ENCODE data around the gene TIGD3.

The TIGD3 gene

DNA sequence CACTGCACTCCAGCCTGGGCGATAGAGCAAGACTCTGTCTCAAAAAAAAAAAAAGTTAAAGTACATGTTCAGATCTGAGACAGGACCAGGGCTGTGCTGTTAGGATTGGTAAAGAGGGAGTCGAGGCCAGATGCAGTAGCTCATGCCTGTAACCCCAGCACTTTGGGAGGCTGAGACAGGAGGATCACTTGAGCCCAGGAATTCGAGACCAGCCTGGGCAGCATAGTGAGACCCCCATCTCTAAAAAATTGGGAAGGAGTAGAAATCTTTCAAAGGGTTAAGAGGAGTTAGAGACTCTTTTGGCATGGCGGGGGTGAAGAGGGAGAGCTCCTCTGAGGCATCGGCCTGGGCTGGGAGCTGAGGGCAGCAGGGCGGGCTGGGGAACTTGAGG is 16.1 kb downstream of the TIGD3 start:
- Histone ChIP-seq H3K4me3 (ENCODE audit: low read length) (no peak overlapping the region), H3K27ac (ENCODE audit: low read length) (no peak overlapping the region), H3K27me3 (ENCODE audit: control insufficient read depth, insufficient read depth, low read length) (no peaks in the 10 kb centered on the region), H3K36me3 (ENCODE audit: control insufficient read depth, insufficient read depth, low read length) (no peaks in the 10 kb centered on the region), H3K4me1 (ENCODE audit: control insufficient read depth, insufficient read depth, low read length) (no peaks in the 10 kb centered on the region), H3K9me3 (ENCODE audit: control insufficient read depth, insufficient read depth, low read length) (no peaks in the 10 kb centered on the region)
- WGBS (ENCODE audit: insufficient coverage, insufficient read length) = no CpG with 5 or more reads among the region's 6 CpGs
- DNase-seq (ENCODE audit: low read depth, low spot score) = no peak

DNA sequence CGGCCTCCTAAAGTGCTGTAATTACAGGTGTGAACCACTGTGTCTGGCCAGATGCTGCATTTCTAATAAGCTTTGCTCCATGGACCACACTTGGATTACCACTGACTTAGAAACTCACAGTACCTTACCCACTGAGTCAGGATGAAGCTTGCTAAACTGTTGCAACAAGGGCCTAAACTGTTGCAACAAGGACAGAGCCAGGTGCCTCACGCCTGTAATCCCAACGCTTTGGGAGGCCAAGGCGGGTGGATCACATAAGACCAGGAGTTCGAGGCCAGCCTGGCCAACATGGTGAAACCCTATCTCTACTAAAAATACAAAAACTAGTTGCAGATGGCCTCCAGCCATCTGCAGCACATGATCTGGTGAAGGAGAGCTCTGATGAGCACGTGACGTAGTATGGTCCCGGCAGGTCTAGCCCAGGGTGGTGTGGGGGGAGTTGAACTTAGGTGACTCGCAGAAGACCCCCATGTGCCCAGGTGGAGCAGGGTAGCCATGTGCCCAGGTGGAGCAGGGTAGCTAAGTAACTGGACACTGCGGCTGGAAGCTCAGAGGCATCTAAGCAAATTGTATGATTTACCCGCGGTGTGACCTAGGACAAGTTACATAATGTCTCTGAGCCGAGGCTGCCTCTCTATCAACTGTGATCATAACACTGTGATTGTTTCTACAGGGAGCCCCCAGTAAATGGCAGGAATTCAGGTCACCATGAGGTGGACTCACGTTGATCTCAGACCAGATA is 19.5 kb downstream of the TIGD3 start:
- Histone ChIP-seq H3K9me3 (ENCODE audit: control insufficient read depth, insufficient read depth, low read length) (no peaks in the 10 kb centered on the region), H3K36me3 (ENCODE audit: control insufficient read depth, insufficient read depth, low read length) (no peaks in the 10 kb centered on the region), H3K4me3 (ENCODE audit: low read length) (no peak overlapping the region), H3K27me3 (ENCODE audit: control insufficient read depth, insufficient read depth, low read length) (no peaks in the 10 kb centered on the region), H3K4me1 (ENCODE audit: control insufficient read depth, insufficient read depth, low read length) (no peaks in the 10 kb centered on the region), H3K27ac (ENCODE audit: low read length) (no peak overlapping the region)
- no peak for DNase-seq (ENCODE audit: low read depth, low spot score)
- WGBS (ENCODE audit: insufficient coverage, insufficient read length) = no CpG with 5 or more reads among the region's 14 CpGs

DNA sequence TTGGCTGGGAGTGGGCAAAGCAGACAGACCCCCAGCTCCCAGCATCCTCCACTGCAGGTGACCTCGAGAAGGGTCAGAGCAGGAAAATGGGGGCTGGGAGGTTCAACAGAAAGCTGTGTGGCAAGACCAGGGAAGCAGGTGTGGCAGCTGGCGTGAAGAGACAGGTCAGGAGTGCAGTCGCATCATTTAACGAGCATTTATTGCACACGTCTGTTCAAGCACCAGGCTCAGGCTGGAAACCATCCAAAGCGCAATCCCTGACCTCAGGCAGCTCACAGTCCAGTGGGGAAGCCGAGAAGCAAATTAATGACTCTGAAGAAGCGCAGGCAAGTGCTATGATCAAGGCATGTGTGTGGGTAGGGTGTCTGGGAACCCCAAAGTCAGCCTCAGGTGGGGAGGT is 20.5 kb downstream of the TIGD3 start:
- no peak overlapping the region for H3K4me3 ChIP-seq (ENCODE audit: low read length)
- no peak for DNase-seq (ENCODE audit: low read depth, low spot score)
- no peaks in the 10 kb centered on the region for H3K4me1 ChIP-seq (ENCODE audit: control insufficient read depth, insufficient read depth, low read length)
- no CpG with 5 or more reads among the region's 8 CpGs for WGBS (ENCODE audit: insufficient coverage, insufficient read length)
- no peaks in the 10 kb centered on the region for H3K27me3 ChIP-seq (ENCODE audit: control insufficient read depth, insufficient read depth, low read length)
- no peak overlapping the region for H3K27ac ChIP-seq (ENCODE audit: low read length)
- no peaks in the 10 kb centered on the region for H3K36me3 ChIP-seq (ENCODE audit: control insufficient read depth, insufficient read depth, low read length)
- no peaks in the 10 kb centered on the region for H3K9me3 ChIP-seq (ENCODE audit: control insufficient read depth, insufficient read depth, low read length)

DNA sequence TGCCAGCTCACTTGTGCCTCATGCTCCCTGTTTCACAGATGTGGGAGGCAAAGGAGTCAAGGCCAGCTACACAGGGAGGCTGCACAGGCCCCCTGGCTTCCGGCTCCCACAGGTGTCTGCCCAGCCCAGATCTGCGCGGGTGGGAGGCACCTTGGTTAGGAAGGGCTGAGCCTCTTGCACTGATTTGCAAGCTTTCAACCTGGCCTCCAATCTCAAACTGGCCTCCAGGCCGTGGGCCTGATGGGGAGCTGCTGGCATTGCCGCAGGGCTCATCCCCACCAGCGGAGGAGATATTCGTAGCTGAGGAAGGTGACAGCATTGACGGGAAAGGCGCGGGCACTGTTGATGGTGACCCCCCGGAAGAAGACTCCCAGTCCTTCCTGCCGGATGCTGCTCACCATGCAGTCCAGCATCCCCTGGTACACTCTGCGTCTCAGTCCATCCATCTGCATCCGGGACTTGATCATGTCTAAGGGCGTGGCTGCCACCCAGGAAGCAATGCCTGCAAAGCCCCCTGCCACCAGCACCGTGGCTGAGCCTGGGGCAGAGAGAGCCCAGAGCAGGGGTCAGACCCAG is 21.7 kb downstream of the TIGD3 start:
- WGBS (ENCODE audit: insufficient coverage, insufficient read length) = no CpG with 5 or more reads among the region's 16 CpGs
- Histone ChIP-seq H3K4me3 (ENCODE audit: low read length) (no peak overlapping the region), H3K27ac (ENCODE audit: low read length) (no peak overlapping the region), H3K9me3 (ENCODE audit: control insufficient read depth, insufficient read depth, low read length) (no peaks in the 10 kb centered on the region), H3K36me3 (ENCODE audit: control insufficient read depth, insufficient read depth, low read length) (no peaks in the 10 kb centered on the region), H3K4me1 (ENCODE audit: control insufficient read depth, insufficient read depth, low read length) (no peaks in the 10 kb centered on the region), H3K27me3 (ENCODE audit: control insufficient read depth, insufficient read depth, low read length) (no peaks in the 10 kb centered on the region)
- DNase-seq (ENCODE audit: low read depth, low spot score) = no peak

DNA sequence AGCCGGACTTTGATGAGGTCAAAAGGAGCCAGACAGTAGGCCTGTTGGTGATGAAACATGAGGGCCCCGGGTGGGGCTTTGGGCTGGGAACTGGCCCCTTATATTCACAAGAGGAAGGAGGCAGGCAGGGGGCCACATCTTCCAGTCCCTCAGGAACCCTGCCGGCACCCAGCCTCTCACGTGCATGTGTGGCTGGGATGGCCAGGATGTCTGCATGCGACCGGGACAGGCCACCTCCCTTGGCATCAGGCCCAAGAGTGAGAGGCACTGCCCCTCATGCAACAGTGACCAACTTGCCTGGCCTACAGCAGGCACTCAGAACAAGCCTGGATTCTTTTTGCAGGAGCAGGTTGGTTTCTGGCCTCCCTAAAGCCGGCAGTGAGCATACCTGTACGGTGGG is 22.5 kb downstream of the TIGD3 start:
- no CpG with 5 or more reads among the region's 8 CpGs for WGBS (ENCODE audit: insufficient coverage, insufficient read length)
- DNase-seq (ENCODE audit: low read depth, low spot score) = no peak
- no peak overlapping the region for H3K27ac ChIP-seq (ENCODE audit: low read length)
- no peaks in the 10 kb centered on the region for H3K36me3 ChIP-seq (ENCODE audit: control insufficient read depth, insufficient read depth, low read length)
- H3K9me3 ChIP-seq (ENCODE audit: control insufficient read depth, insufficient read depth, low read length) = no peaks in the 10 kb centered on the region
- H3K4me1 ChIP-seq (ENCODE audit: control insufficient read depth, insufficient read depth, low read length) = peaks cover 1% of the 10 kb centered on the region; the same call in 1 of the 2 replicates
- H3K27me3 ChIP-seq (ENCODE audit: control insufficient read depth, insufficient read depth, low read length) = no peaks in the 10 kb centered on the region
- no peak overlapping the region for H3K4me3 ChIP-seq (ENCODE audit: low read length)

DNA sequence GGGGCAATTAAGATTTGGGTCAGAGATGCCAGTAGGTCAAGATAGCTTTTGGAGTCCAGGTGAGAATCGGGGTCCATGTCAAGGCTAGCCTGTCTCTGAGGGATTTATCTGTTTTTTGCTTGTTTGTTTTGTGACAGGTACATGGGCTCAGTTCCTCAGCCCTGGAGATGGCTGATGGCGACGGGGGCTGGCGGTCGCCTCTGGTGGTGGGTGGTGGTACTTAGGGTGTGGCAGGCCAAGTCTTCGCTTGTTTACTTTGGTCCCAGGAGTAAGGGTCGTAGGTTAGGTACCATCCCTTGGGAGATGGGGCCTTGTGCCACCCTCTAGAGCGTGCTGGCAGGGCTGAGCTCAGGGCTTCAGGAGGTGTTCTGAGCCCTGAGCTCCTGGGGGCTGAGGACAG is 23.2 kb downstream of the TIGD3 start:
- H3K9me3 ChIP-seq (ENCODE audit: control insufficient read depth, insufficient read depth, low read length) = no peaks in the 10 kb centered on the region
- peaks cover 5% of the 10 kb centered on the region; the same call in 1 of the 2 replicates for H3K4me1 ChIP-seq (ENCODE audit: control insufficient read depth, insufficient read depth, low read length)
- DNase-seq (ENCODE audit: low read depth, low spot score) = no peak
- H3K4me3 ChIP-seq (ENCODE audit: low read length) = no peak overlapping the region
- no peaks in the 10 kb centered on the region for H3K27me3 ChIP-seq (ENCODE audit: control insufficient read depth, insufficient read depth, low read length)
- H3K27ac ChIP-seq (ENCODE audit: low read length) = no peak overlapping the region
- H3K36me3 ChIP-seq (ENCODE audit: control insufficient read depth, insufficient read depth, low read length) = no peaks in the 10 kb centered on the region
- WGBS (ENCODE audit: insufficient coverage, insufficient read length) = no CpG with 5 or more reads among the region's 8 CpGs

DNA sequence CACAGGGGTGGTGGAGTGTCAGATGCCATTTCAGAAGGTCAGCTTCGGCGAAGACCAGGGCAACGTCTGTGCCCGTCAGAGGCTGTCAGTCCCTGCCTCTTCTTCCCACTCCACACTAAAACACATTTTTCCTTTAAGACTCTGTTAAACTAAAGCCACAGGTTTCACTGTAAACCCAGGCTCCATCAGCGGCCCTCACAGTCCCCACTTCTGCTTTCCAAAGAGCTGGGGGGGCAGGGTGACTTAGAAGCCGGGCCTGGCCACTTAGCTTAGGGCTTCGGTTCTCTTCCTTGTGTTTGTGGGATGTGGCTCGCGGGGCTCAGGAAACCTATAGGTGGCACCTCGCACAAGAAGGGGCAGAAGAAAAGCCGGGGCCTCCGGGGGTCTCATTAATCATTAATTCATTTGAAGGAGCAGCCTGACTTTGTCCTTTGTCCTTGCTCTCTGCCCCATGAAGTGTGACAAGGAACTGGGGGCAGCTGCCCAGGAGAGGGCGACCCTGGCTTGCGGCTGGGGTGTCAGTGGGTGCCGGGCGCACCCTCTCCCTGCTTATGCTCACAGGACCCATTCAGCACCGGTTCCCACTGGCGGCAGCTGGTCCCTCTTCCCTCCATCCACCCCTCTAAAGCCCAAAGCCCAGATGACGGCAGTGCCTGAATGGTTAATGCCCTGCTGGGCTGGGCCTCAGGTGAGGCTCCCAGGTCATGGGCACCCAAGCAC is 23.8 kb downstream of the TIGD3 start:
- peaks cover 5% of the 10 kb centered on the region; the same call in 1 of the 2 replicates for H3K4me1 ChIP-seq (ENCODE audit: control insufficient read depth, insufficient read depth, low read length)
- H3K27ac ChIP-seq (ENCODE audit: low read length) = no peak overlapping the region
- no CpG with 5 or more reads among the region's 19 CpGs for WGBS (ENCODE audit: insufficient coverage, insufficient read length)
- H3K27me3 ChIP-seq (ENCODE audit: control insufficient read depth, insufficient read depth, low read length) = no peaks in the 10 kb centered on the region
- no peak for DNase-seq (ENCODE audit: low read depth, low spot score)
- H3K36me3 ChIP-seq (ENCODE audit: control insufficient read depth, insufficient read depth, low read length) = no peaks in the 10 kb centered on the region
- no peaks in the 10 kb centered on the region for H3K9me3 ChIP-seq (ENCODE audit: control insufficient read depth, insufficient read depth, low read length)
- H3K4me3 ChIP-seq (ENCODE audit: low read length) = no peak overlapping the region

DNA sequence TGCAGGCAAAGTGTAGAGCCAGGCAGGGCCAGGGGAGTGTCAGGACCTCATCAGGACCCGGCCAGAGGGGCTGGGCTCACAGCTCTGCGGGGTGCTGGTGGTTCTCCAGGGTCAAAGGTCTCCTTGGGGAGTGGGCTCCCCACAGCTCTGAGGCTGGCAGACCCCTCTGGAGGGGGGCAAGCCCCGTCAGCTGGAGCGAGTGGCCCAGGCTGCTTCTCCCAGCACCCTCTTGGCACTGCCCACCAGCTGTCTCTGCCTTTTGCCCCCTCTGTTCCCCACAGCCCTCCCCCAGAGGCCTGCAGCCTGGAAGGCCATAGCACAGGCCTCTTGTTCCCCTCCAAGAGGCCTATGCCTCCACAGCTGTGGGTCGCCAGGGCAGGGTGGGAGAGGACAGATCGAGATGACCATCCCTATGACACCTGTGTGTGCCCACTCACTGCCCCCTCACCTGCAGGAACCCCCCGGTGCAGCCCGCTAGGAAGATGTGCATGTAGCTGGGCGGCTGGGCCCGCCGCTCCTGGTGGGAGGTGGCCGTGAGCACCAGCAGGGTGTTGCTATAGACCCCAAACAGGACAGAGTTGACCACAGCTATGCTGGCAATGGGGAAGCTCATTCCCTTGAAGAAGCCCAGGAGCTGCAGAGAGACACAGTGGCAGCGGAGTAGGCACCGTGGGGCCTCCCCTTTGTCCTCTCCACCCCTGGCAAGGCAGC is 24.5 kb downstream of the TIGD3 start:
- Histone ChIP-seq H3K27me3 (ENCODE audit: control insufficient read depth, insufficient read depth, low read length) (no peaks in the 10 kb centered on the region), H3K4me3 (ENCODE audit: low read length) (no peak overlapping the region), H3K9me3 (ENCODE audit: control insufficient read depth, insufficient read depth, low read length) (no peaks in the 10 kb centered on the region), H3K27ac (ENCODE audit: low read length) (no peak overlapping the region), H3K36me3 (ENCODE audit: control insufficient read depth, insufficient read depth, low read length) (no peaks in the 10 kb centered on the region), H3K4me1 (ENCODE audit: control insufficient read depth, insufficient read depth, low read length) (peaks cover 5% of the 10 kb centered on the region; the same call in 1 of the 2 replicates)
- no CpG with 5 or more reads among the region's 14 CpGs for WGBS (ENCODE audit: insufficient coverage, insufficient read length)
- no peak for DNase-seq (ENCODE audit: low read depth, low spot score)

DNA sequence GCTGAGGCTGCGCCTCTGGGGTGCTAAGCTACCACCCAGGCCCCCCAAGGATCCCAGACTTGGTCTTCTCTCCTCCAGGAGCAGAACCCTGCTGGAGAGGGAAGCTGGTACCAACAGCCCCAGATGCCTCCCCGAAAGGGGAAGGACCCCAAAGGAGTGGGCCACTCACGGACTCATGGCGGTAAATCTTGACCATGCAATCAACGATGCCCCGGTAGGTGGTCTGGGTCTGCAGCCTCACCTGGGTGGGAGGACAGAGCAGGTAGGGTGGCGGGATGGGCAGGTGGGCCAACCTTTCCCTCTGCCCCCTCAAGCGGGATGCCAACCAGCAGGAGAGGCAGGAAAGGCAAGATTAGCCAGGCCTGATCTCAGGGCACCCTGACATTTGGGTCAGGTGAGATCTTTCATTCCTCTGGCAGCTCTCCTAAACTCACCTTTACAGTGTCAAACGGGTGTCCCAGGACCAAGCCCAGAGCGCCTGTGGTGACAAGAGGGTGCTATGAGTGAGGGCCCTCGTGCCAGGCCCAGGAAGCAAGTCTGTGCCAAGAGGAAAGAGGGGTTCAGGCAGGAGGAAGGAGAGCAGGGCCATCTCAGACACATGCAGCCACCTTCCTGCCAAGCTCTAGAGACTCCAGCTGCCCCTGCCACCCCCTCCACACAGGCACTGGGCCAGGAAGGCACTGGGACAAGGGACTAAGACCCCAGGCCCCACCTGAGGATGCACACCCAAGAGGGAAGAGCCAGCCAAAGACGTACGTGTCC is 25.3 kb downstream of the TIGD3 start:
- DNase-seq (ENCODE audit: low read depth, low spot score) = no peak
- Histone ChIP-seq H3K9me3 (ENCODE audit: control insufficient read depth, insufficient read depth, low read length) (no peaks in the 10 kb centered on the region), H3K27me3 (ENCODE audit: control insufficient read depth, insufficient read depth, low read length) (no peaks in the 10 kb centered on the region), H3K4me3 (ENCODE audit: low read length) (no peak overlapping the region), H3K27ac (ENCODE audit: low read length) (no peak overlapping the region), H3K36me3 (ENCODE audit: control insufficient read depth, insufficient read depth, low read length) (no peaks in the 10 kb centered on the region), H3K4me1 (ENCODE audit: control insufficient read depth, insufficient read depth, low read length) (peaks cover 5% of the 10 kb centered on the region; the same call in 1 of the 2 replicates)
- no CpG with 5 or more reads among the region's 13 CpGs for WGBS (ENCODE audit: insufficient coverage, insufficient read length)
